GM12872 (cell line): ENCODE data around the gene SLC8A2.

Source experiments
- TF ChIP-seq, protein P1 (sequence below): IDR thresholded peaks from 3 replicates; pipeline ENCODE4 v1.5.1; 2011; ENCODE audit warnings: low read depth, mild to moderate bottlenecking, low read length, moderate library complexity; ENCODE audit not compliant: insufficient read depth

The SLC8A2 gene

DNA sequence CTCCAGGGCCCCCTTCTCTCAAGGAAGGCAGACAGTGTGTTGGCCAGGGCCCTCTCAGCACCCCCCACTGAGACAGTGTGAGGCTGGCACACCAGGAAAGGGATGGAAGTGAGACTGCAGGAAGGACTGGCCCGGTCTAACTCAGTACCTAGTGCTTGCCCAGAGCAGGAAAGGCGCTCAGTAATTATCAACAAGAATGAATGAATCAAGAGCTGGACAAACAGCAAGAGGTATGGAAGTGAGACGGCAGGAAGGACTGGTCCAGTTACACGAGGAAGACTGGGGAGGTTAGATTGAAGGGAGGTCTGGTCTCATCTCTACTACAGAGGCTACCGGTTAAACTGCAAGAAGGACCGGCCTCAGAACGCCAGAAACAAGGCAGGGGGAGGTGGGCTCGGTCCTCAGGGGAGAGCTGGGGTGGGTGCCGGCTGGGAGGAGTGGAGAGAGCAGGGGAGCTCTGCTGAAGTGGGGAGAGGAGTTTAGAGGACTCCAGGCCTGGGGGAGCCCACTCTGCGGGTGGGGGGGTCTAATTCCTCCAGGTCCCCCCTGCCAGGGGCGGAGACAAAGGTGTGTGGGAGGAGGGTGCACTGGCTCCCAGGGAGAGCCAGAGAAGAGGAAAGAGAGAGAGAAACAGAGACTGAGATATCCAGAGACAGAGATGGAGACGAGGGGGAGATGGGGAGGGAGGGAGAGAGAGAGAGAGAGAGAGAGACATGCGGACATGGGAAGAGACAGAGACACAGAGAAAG is 1.1 kb downstream of the SLC8A2 start:
- TF ChIP-seq, protein P1, sequence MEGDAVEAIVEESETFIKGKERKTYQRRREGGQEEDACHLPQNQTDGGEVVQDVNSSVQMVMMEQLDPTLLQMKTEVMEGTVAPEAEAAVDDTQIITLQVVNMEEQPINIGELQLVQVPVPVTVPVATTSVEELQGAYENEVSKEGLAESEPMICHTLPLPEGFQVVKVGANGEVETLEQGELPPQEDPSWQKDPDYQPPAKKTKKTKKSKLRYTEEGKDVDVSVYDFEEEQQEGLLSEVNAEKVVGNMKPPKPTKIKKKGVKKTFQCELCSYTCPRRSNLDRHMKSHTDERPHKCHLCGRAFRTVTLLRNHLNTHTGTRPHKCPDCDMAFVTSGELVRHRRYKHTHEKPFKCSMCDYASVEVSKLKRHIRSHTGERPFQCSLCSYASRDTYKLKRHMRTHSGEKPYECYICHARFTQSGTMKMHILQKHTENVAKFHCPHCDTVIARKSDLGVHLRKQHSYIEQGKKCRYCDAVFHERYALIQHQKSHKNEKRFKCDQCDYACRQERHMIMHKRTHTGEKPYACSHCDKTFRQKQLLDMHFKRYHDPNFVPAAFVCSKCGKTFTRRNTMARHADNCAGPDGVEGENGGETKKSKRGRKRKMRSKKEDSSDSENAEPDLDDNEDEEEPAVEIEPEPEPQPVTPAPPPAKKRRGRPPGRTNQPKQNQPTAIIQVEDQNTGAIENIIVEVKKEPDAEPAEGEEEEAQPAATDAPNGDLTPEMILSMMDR: no peak

DNA sequence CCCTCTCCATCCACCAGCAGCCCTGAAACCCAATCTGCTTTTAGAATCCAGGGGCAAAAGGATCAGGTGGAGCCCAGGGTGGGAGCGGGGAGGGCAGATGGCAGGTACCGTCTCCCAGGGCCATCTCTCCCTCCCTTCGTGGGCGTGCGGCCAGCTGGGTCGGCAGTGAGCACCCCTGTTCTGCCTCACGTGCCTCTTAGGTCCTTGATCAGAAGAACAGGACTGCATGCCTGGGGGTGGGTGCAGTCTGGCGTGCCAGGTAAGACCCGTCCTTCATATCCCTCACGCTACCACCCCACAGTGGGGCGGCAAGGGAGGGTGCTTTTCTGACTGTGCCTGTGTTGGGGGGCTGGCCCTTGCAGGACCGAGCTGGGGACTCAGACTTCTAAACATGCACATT is 2.0 kb downstream of the SLC8A2 start:
- TF ChIP-seq, protein P1: no peak

DNA sequence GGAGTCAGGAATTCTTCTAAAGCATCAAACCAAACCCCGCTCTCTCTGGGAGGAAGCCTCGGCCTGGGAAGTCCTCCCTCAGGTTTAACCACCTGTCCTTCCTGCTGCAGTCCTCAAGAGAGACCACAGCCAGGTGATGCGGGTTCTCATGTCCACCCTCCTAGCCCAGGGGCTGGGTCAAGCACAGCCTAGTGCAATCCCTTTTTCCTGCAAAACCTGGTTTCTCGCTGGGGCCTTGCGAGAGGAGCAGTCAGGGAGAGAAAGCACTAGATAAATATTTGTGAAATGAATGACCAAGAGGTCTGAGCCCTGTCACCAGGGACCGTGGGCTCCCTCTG is 2.4 kb downstream of the SLC8A2 start:
- TF ChIP-seq, protein P1: no peak

DNA sequence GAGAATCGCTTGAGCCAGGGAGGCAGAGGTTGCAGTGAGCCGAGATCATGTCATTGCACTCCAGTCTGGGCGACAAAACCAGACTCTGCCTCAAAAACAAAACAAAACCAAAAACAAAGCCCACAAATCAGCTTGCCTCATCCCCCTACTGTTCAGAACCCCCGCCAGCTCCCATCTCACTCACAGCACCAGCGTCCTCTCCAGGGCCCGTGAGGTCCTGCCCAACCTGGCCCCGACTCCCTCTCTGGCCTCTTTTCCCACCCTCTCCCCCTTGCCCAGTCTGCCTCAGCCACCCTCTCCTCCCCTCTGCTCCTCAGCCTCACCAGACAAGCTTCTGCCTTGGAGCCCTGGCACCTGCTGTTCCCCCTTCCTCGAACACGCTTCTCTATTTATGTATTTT is 3.8 kb downstream of the SLC8A2 start:
- TF ChIP-seq, protein P1: no peak

DNA sequence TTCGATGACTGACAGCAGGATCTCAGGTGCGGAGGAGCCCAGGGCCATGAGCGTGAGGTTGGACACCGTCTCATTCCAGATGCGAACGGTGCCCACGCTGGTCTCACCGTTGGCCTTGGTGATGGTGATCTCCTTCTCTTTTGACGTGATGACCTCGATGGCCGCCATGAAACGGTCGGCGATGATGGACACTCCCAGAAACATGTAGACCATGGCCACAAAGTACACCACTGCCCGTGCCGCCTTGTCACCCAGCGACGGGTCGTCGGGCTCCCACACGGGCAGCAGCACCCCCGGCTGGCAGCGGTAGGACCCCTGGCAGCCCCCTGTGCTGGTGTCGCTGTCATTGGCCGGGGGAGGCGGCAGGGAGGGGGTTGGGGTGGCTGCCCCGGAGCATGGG is 5.7 kb downstream of the SLC8A2 start:
- TF ChIP-seq, protein P1: no peak

DNA sequence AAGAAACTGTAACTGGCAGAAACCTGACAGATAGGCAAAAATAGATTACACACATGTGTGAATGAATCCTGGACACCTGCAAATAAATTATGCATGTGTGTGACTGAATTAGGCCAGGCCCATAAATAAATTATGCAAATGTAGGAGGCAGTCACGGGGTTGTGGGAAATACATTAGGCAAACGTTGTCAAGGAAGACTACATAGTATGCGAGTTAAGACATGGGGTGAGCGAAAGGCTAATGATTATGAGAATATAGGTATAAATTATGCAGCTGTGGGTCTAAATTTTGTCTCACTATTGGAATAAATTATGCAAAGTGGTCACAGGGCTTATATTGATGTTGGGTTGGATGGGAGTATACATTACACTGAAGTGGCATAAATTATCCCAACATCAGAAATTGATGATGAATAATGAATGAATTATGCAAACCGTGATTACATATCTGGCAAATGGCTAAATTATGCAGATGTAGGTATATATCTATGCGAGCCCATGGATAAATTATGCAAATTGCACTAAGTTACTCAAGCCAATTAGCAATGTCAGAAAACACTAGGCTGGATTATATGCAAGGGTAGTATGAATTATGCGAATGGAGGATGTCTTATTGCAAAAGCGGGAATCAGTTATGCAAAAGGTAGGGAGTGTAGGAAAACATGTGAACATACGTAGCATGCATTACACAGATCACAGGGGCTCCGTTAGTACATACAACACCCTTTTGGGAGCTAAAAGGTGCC is 6.8 kb downstream of the SLC8A2 start:
- TF ChIP-seq, protein P1: no peak

DNA sequence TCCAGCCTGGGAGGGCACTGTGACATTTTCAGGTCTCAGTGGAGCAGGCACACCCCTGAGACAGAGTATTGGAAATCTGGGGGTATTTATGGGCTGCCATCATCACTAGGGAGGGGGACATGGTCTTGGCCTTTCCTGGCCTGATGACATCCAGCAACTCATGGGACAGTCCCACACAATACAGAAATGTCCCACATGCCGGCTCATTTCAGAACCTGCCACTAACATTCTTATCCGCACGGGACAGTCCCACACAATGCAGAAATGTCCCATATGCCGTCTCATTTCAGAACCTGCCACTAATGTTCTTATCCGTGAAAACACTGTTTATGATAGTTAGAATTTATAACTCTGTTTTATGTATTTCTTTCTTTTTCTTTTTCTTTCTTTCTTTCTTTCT is 9.8 kb downstream of the SLC8A2 start:
- TF ChIP-seq, protein P1: no peak
